ENCODE data around the gene CDC42BPG. TPM values are rescaled to one million over a fixed set of nuclear protein-coding genes. Genes with fewer than 3 reads are reported as not detected.

CDC42BPG gene
- total and polyA plus RNA-seq, 2 of the 8 experiments (the other 6 are each of a cell fraction or from before 2014, with no cell fraction given) = 3.7 to 10.6 TPM

GRCh38 chr11:64861227-64861975, 16.9 kb upstream of the CDC42BPG start (continued):
- TF ChIP-seq CHD7 (IDR thresholded peaks at IDR 0.05; ENCODE audit: insufficient replicate concordance, low read length) = no peak
